Measurements from ENCODE around the gene IFNAR2. TPM values are rescaled to one million over a fixed set of nuclear protein-coding genes. Genes with fewer than 3 reads are reported as not detected.
A peak's percentile ranks its signal among the peaks of the same experiment; 100 is the strongest.

Gene IFNAR2
- total RNA-seq, 1 donor from 2014 or later = 34.8 TPM

GRCh38 chr21:33265664-33266049 lies 35.9 kb downstream of the IFNAR2 start:
- peaks cover 30% of the 10 kb centered on the region for H3K4me1 Mint-ChIP-seq (ENCODE audit: low read depth)
- no peaks in the 10 kb centered on the region for H3K27me3 Mint-ChIP-seq (ENCODE audit: low read depth)
- H3K27ac Mint-ChIP-seq = peak overlapping the region; percentile 66
- H3K36me3 Mint-ChIP-seq (ENCODE audit: low read depth) = peaks cover 62% of the 10 kb centered on the region
- intact Hi-C loops (cut with micrococcal nuclease) = loop anchor here (2.0 to 5.0 kb wide), 3 partner anchors 59 to 169 kb away; partner anchors contain the start of gene IFNAR1
- no peaks in the 10 kb centered on the region for H3K9me3 Mint-ChIP-seq
- H3K4me3 Mint-ChIP-seq (ENCODE audit: low read depth) = peak overlapping the region; percentile 85
- no peak for DNase-seq (ENCODE audit: low spot score)

DNA sequence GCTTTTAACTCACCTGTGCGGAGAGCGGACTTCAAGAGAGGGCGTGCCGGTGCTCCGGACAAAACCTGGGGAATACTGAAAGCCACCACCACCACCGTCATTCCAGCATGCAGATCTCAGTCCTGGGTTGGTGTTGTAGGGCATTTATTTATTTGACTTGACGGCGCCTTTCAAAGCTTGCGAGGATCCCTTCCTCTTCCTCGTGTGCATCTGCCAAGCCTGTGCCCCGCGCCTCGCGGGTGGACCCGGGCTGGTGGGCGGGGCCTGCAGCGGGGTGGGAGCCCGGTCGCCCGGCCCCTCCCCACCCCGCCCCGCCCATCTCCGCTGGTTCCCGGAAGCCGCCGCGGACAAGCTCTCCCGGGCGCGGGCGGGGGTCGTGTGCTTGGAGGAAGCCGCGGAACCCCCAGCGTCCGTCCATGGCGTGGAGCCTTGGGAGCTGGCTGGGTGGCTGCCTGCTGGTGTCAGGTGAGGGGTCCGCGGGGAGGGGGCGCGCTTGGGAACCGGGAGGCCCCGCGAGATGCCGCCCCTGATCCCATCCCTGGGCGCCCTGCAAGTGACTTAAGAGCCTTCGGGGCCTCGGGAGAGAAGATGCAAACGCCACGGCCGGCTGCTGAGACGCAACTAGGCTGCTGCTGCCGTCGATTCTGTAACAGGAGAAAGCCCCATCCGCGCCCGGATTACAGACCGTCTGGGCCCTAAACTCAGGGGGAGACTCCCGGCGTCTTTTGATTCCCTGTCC lies 36.5 kb downstream of the IFNAR2 start, which contains the start of gene IL10RB:
Gene IL10RB, plus strand, starts transcription at position 318 of the 739 bp plus-strand sequence. Its CDS starts 99 bp downstream, at position 417.
- intact Hi-C loops (cut with micrococcal nuclease) = loop anchor here (2.0 to 5.0 kb wide), 3 partner anchors 59 to 169 kb away; partner anchors contain the start of gene IFNAR1
- peaks cover 66% of the 10 kb centered on the region for H3K36me3 Mint-ChIP-seq (ENCODE audit: low read depth)
- H3K9me3 Mint-ChIP-seq = no peaks in the 10 kb centered on the region
- H3K4me1 Mint-ChIP-seq (ENCODE audit: low read depth) = peaks cover 32% of the 10 kb centered on the region
- peak; percentile 62 for DNase-seq (ENCODE audit: low spot score)
- peak within 1 kb of the TSS; percentile 98 for H3K4me3 Mint-ChIP-seq (ENCODE audit: low read depth)
- no peaks in the 10 kb centered on the region for H3K27me3 Mint-ChIP-seq (ENCODE audit: low read depth)
- peak within 1 kb of the TSS; percentile 89 for H3K27ac Mint-ChIP-seq

DNA sequence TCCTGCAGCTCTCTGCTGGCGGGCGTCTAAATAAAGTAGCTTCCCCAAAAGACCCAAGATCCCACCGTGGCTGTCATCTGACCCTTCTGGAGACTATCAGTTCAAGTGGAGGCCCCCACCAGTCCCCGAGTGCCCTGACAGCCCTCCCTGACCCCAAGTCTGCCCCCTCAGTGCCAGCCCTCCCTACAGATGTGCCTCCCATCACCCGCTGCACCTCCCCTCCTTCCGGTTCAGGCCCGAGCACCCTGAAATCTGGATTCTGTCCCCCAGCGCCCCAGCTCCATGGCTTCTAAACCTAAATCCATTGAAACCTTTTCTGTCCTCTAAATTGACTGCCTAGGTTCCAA lies 37.0 kb downstream of the IFNAR2 start:
- H3K9me3 Mint-ChIP-seq = no peaks in the 10 kb centered on the region
- DNase-seq (ENCODE audit: low spot score) = no peak
- peaks cover 32% of the 10 kb centered on the region for H3K4me1 Mint-ChIP-seq (ENCODE audit: low read depth)
- H3K27ac Mint-ChIP-seq = peak overlapping the region; percentile 89
- peaks cover 69% of the 10 kb centered on the region for H3K36me3 Mint-ChIP-seq (ENCODE audit: low read depth)
- peak overlapping the region; percentile 98 for H3K4me3 Mint-ChIP-seq (ENCODE audit: low read depth)
- no peaks in the 10 kb centered on the region for H3K27me3 Mint-ChIP-seq (ENCODE audit: low read depth)
- intact Hi-C loops (cut with micrococcal nuclease) = loop anchor here (2.0 to 5.0 kb wide), 3 partner anchors 58 to 168 kb away; partner anchors contain the start of gene IFNAR1

- intact Hi-C loops (cut with micrococcal nuclease) = loop anchor here (2.0 to 5.0 kb wide), 3 partner anchors 58 to 168 kb away; partner anchors contain the start of gene IFNAR1
- Mint-ChIP-seq H3K36me3 (ENCODE audit: low read depth) (peaks cover 73% of the 10 kb centered on the region), H3K27ac (peak overlapping the region; percentile 89), H3K9me3 (no peaks in the 10 kb centered on the region), H3K4me3 (ENCODE audit: low read depth) (peak overlapping the region; percentile 98), H3K27me3 (ENCODE audit: low read depth) (no peaks in the 10 kb centered on the region), H3K4me1 (ENCODE audit: low read depth) (peaks cover 32% of the 10 kb centered on the region)
- no peak for DNase-seq (ENCODE audit: low spot score)
Measured at GRCh38 chr21:33267250-33267649, 37.5 kb downstream of the IFNAR2 start.

DNA sequence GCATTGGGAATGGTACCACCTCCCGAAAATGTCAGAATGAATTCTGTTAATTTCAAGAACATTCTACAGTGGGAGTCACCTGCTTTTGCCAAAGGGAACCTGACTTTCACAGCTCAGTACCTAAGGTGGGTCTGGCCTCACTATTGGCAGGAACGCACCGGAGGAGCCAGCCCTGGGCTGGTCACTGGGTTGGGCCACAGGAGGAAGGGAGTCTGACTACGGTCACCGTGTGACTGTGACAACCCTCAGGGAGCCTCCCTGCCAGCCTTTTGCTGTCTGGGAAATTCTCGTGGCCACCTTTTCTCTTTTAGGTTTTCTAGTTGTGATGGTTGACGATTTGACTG lies 38.6 kb downstream of the IFNAR2 start:
- Mint-ChIP-seq H3K27me3 (ENCODE audit: low read depth) (no peaks in the 10 kb centered on the region), H3K4me1 (ENCODE audit: low read depth) (peaks cover 40% of the 10 kb centered on the region), H3K36me3 (ENCODE audit: low read depth) (peaks cover 72% of the 10 kb centered on the region), H3K9me3 (no peaks in the 10 kb centered on the region), H3K4me3 (ENCODE audit: low read depth) (peak overlapping the region; percentile 98), H3K27ac (peak overlapping the region; percentile 3)
- intact Hi-C loops (cut with micrococcal nuclease) = loop anchor here (5.0 kb wide), 1 partner anchor 66 kb away; no protein-coding TSS in a partner anchor
- no peak for DNase-seq (ENCODE audit: low spot score)

DNA sequence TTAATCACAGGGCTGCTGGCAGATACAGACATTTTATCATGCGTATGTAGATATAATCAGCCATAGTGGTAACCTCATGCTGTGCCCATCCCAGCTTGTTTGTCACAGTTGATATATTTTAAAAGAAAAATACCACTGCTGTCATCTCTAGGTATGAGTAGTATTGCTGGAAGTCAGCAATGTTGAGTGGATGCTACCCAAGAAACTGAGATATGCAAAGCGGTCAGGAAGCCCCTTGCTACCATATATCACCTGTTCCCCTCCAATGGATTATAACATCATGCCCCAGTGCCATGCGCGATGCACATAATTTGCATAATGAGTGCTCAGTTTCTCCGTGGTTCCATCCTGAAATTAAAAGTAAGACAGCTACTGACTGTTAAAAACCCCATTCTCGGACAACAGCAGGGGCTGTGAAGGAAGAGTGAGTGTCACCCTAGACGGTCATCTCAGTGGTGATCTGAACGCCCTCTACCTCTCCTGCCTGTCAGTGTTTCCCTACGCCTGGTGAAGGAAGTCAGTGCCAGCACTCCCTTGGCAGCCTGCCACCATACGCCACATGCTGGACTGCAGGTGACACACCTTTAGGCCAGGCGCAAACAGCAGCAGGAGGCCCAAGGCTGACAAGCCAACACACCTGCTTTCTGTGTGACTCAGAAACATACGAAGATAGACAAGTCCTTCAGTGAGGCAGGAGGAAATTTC lies 39.2 kb downstream of the IFNAR2 start:
- H3K36me3 Mint-ChIP-seq (ENCODE audit: low read depth) = peaks cover 72% of the 10 kb centered on the region
- H3K9me3 Mint-ChIP-seq = no peaks in the 10 kb centered on the region
- no peaks in the 10 kb centered on the region for H3K27me3 Mint-ChIP-seq (ENCODE audit: low read depth)
- H3K4me1 Mint-ChIP-seq (ENCODE audit: low read depth) = peaks cover 41% of the 10 kb centered on the region
- H3K27ac Mint-ChIP-seq = peak overlapping the region; percentile 56
- H3K4me3 Mint-ChIP-seq (ENCODE audit: low read depth) = peak overlapping the region; percentile 34
- intact Hi-C loops (cut with micrococcal nuclease) = loop anchor here (5.0 kb wide), 1 partner anchor 67 kb away; no protein-coding TSS in a partner anchor
- DNase-seq (ENCODE audit: low spot score) = no peak

- Mint-ChIP-seq H3K9me3 (no peaks in the 10 kb centered on the region), H3K4me3 (ENCODE audit: low read depth) (no peak overlapping the region), H3K4me1 (ENCODE audit: low read depth) (peaks cover 32% of the 10 kb centered on the region), H3K36me3 (ENCODE audit: low read depth) (peaks cover 73% of the 10 kb centered on the region), H3K27me3 (ENCODE audit: low read depth) (no peaks in the 10 kb centered on the region), H3K27ac (no peak overlapping the region)
- no peak for DNase-seq (ENCODE audit: low spot score)
- intact Hi-C loops (cut with micrococcal nuclease) = no loop called here
Measured at GRCh38 chr21:33270986-33271385, 41.2 kb downstream of the IFNAR2 start.

DNA sequence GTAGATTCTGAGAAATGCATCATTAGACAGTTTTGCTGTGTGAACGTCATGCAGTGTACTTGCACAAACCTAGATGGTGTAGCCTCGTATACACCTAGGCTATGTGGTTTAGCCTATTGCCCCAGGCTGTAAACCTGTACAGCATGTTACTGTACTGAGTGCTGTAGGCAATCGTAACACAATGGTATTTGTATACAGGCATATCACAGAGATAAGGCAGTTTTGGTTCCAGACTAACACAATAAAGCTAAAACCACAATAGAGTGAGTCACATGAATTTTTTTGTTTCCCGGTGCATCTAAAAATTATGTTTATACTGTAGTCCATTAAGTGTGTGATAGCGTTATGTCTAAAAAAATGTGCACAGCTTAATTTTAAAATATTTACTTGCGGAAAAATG lies 43.3 kb downstream of the IFNAR2 start:
- DNase-seq (ENCODE audit: low spot score) = no peak
- no peak overlapping the region for H3K27ac Mint-ChIP-seq
- H3K4me1 Mint-ChIP-seq (ENCODE audit: low read depth) = peaks cover 20% of the 10 kb centered on the region
- no peaks in the 10 kb centered on the region for H3K9me3 Mint-ChIP-seq
- no peak overlapping the region for H3K4me3 Mint-ChIP-seq (ENCODE audit: low read depth)
- intact Hi-C loops (cut with micrococcal nuclease) = no loop called here
- H3K36me3 Mint-ChIP-seq (ENCODE audit: low read depth) = peaks cover 78% of the 10 kb centered on the region
- no peaks in the 10 kb centered on the region for H3K27me3 Mint-ChIP-seq (ENCODE audit: low read depth)

- Mint-ChIP-seq H3K4me3 (ENCODE audit: low read depth) (no peak overlapping the region), H3K36me3 (ENCODE audit: low read depth) (peaks cover 74% of the 10 kb centered on the region), H3K27me3 (ENCODE audit: low read depth) (no peaks in the 10 kb centered on the region), H3K9me3 (peaks cover 9% of the 10 kb centered on the region), H3K4me1 (ENCODE audit: low read depth) (no peaks in the 10 kb centered on the region), H3K27ac (no peak overlapping the region)
- intact Hi-C loops (cut with micrococcal nuclease) = no loop called here
- DNase-seq (ENCODE audit: low spot score) = no peak
Measured at GRCh38 chr21:33278721-33279120, 49.0 kb downstream of the IFNAR2 start.

DNA sequence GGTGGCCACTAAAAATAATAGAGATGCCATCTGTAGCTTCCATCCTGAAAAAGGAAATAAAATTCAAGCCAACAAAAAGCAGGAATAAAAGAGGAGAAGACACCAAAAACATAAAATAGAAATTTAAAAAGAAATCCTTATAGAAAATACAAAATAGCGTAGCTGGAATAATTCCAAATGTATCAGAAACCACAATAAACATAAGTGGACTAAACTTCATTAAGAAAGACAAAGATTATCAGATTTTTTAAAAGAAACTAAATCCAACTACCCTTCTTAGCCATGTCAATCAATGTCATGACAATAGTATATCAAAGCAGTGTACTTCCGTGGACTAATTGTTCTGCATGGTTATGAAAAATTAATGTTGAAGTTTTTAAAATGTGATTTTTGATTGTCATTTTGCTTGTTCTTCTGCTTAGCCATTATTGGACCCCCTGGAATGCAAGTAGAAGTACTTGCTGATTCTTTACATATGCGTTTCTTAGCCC lies 49.6 kb downstream of the IFNAR2 start:
- intact Hi-C loops (cut with micrococcal nuclease) = no loop called here
- Mint-ChIP-seq H3K36me3 (ENCODE audit: low read depth) (peaks cover 73% of the 10 kb centered on the region), H3K4me3 (ENCODE audit: low read depth) (no peak overlapping the region), H3K4me1 (ENCODE audit: low read depth) (no peaks in the 10 kb centered on the region), H3K27ac (no peak overlapping the region), H3K9me3 (peaks cover 9% of the 10 kb centered on the region), H3K27me3 (ENCODE audit: low read depth) (no peaks in the 10 kb centered on the region)
- no peak for DNase-seq (ENCODE audit: low spot score)

Other genes with a start within 250 kb of the IFNAR2 start
- gene OLIG2, start 204.0 kb upstream of the IFNAR2 start, total RNA-seq = not detected in 2 replicates
- gene OLIG1, start 159.8 kb upstream of the IFNAR2 start, total RNA-seq = 0.09 TPM in 1 of 2 replicates, not detected in the other
- 23.4 and 24.7 TPM in 2 replicates for gene IL10RB, start 36.4 kb downstream of the IFNAR2 start, total RNA-seq
- gene IFNAR1, start 95.0 kb downstream of the IFNAR2 start, total RNA-seq = 26.8 and 27.9 TPM in 2 replicates
- gene IFNGR2, start 173.5 kb downstream of the IFNAR2 start, total RNA-seq = 14.5 and 16.2 TPM in 2 replicates

Measured in activated T-helper 2 cell treated with anti-CD3 and anti-CD28 coated beads, Interferon-gamma antibody, Interleukin-2, Interleukin-4, amounts not matched to agents 10 μg/mL and 5 μg/mL and 100 μg/mL, durations not matched to agents 14 hours and 24 hours and 36 hours (primary cell).